H9 (cell line): Measurements from ENCODE around the gene NSUN2. TPM values are rescaled to one million over a fixed set of nuclear protein-coding genes. Genes with fewer than 3 reads are reported as not detected.
A peak's percentile ranks its signal among the peaks of the same experiment; 100 is the strongest.

ENCODE experiments used
- DNase-seq: peaks from one replicate; pipeline ENCODE4 v3.0.0-alpha.2; 2017
- H2AFZ ChIP-seq: one replicate; pipeline ENCODE4 v1.6.1; 2013; ENCODE audit warnings: mild to moderate bottlenecking, low read length, control low read depth, moderate library complexity
- H2AK5ac ChIP-seq: 2 replicates; pipeline ENCODE4 v1.6.1; 2013; ENCODE audit warnings: low read length, control low read depth, mixed read lengths; ENCODE audit not compliant: insufficient read length
- H2BK120ac ChIP-seq: one replicate; pipeline ENCODE4 v1.6.1; 2013; ENCODE audit warnings: low read depth, mild to moderate bottlenecking, low read length, control low read depth, inconsistent platforms; ENCODE audit not compliant: poor library complexity, severe bottlenecking
- H2BK12ac ChIP-seq: 2 replicates; pipeline ENCODE4 v1.6.1; 2013; ENCODE audit warnings: low read length, control low read depth, mixed read lengths, low read depth; ENCODE audit not compliant: insufficient read length
- H2BK15ac ChIP-seq: 2 replicates; pipeline ENCODE4 v1.6.1; 2013; ENCODE audit warnings: low read depth, low read length, control low read depth
- H2BK20ac ChIP-seq: one replicate; pipeline ENCODE4 v1.6.1; 2013; ENCODE audit warnings: low read depth, mild to moderate bottlenecking, low read length, control low read depth, inconsistent platforms; ENCODE audit not compliant: poor library complexity, severe bottlenecking
- H2BK5ac ChIP-seq: 2 replicates; pipeline ENCODE4 v1.6.1; 2013; ENCODE audit warnings: low read length, control low read depth, mixed read lengths; ENCODE audit not compliant: insufficient read length
- H3K14ac ChIP-seq: 2 replicates; pipeline ENCODE4 v1.6.1; 2013; ENCODE audit warnings: low read length, control low read depth; ENCODE audit not compliant: insufficient read depth
- H3K18ac ChIP-seq: 2 replicates; pipeline ENCODE4 v1.6.1; 2013; ENCODE audit warnings: low read depth, mild to moderate bottlenecking, mixed read lengths, low read length, control low read depth; ENCODE audit not compliant: insufficient read length
- H3K23ac ChIP-seq: 2 replicates; pipeline ENCODE4 v1.6.1; 2013; ENCODE audit warnings: low read length, control low read depth, mixed read lengths, low read depth; ENCODE audit not compliant: insufficient read length
- H3K23me2 ChIP-seq: 2 replicates; pipeline ENCODE4 v1.6.1; 2013; ENCODE audit warnings: low read depth, mild to moderate bottlenecking, mixed read lengths, low read length, control low read depth; ENCODE audit not compliant: insufficient read length, poor library complexity, severe bottlenecking
- H3K27ac ChIP-seq: 2 replicates; pipeline ENCODE4 v1.5.1; 2013; ENCODE audit warnings: low read length, control low read depth, mixed read lengths, low read depth; ENCODE audit not compliant: insufficient read length
- H3K27me3 ChIP-seq: 2 replicates; pipeline ENCODE4 v1.6.1; 2013; ENCODE audit warnings: low read length, control low read depth, inconsistent platforms; ENCODE audit not compliant: insufficient read depth
- H3K4ac ChIP-seq: 2 replicates; pipeline ENCODE4 v1.6.1; 2013; ENCODE audit warnings: low read depth, mild to moderate bottlenecking, control low read depth, inconsistent platforms, low read length, moderate library complexity
- H3K4me1 ChIP-seq: 2 replicates; pipeline ENCODE4 v1.6.1; 2013; ENCODE audit warnings: low read length, control low read depth, inconsistent platforms; ENCODE audit not compliant: insufficient read depth
- H3K4me2 ChIP-seq: 2 replicates; pipeline ENCODE4 v1.6.1; 2013; ENCODE audit warnings: low read length, control low read depth, mixed read lengths; ENCODE audit not compliant: insufficient read length, insufficient read depth
- H3K56ac ChIP-seq: 2 replicates; pipeline ENCODE4 v1.6.1; 2013; ENCODE audit warnings: low read depth, mild to moderate bottlenecking, mixed read lengths, low read length, control low read depth; ENCODE audit not compliant: insufficient read length
- H3K79me1 ChIP-seq: 2 replicates; pipeline ENCODE4 v1.6.1; 2013; ENCODE audit warnings: low read depth, mild to moderate bottlenecking, moderate library complexity, low read length, control low read depth, inconsistent platforms; ENCODE audit not compliant: insufficient read depth, poor library complexity, severe bottlenecking
- H3K79me2 ChIP-seq: 2 replicates; pipeline ENCODE4 v1.6.1; 2013; ENCODE audit warnings: low read length, control low read depth, inconsistent platforms; ENCODE audit not compliant: insufficient read depth
- H3K9ac ChIP-seq: 2 replicates; pipeline ENCODE4 v1.6.1; 2013; ENCODE audit warnings: low read length, control low read depth, mixed read lengths; ENCODE audit not compliant: insufficient read length; ENCODE audit errors: extremely low read depth
- H3K9me3 ChIP-seq: one replicate; pipeline ENCODE4 v1.6.1; 2013; ENCODE audit warnings: low read depth, low read length, inconsistent platforms; ENCODE audit not compliant: control insufficient read depth
- H3T11ph ChIP-seq: one replicate; pipeline ENCODE4 v1.6.1; 2013; ENCODE audit warnings: mild to moderate bottlenecking, low read length, control low read depth, inconsistent platforms
- H4K20me1 ChIP-seq: one replicate; pipeline ENCODE4 v1.6.1; 2013; ENCODE audit not compliant: control insufficient read depth, insufficient read length, insufficient read depth
- H4K5ac ChIP-seq: 2 replicates; pipeline ENCODE4 v1.6.1; 2013; ENCODE audit warnings: low read depth, mild to moderate bottlenecking, mixed read lengths, low read length, control low read depth; ENCODE audit not compliant: insufficient read length
- H4K8ac ChIP-seq: replicated peaks from 2 replicates; pipeline ENCODE4 v1.6.1; 2013; ENCODE audit warnings: low read length, control low read depth, mixed read lengths, low read depth; ENCODE audit not compliant: insufficient read length
- H4K91ac ChIP-seq: 2 replicates; pipeline ENCODE4 v1.6.1; 2013; ENCODE audit warnings: low read depth, mild to moderate bottlenecking, moderate library complexity, mixed read lengths, low read length, control low read depth; ENCODE audit not compliant: insufficient read length
- H3K27ac Mint-ChIP-seq, 3 experiments: 2 replicates in 2 of 3; 3 replicates in 1 of 3; pipeline ENCODE4 v1.8.0; 2020 to 2021; ENCODE audit warnings: mixed read lengths in 3 of 3, mild to moderate bottlenecking in 1 of 3, moderate library complexity in 1 of 3
- H3K27me3 Mint-ChIP-seq: 2 replicates; pipeline ENCODE4 v1.8.0; 2021; ENCODE audit warnings: low read depth, mild to moderate bottlenecking, moderate library complexity, mixed read lengths
- H3K36me3 Mint-ChIP-seq, 3 experiments: 2 replicates in 2 of 3; 3 replicates in 1 of 3; pipeline ENCODE4 v1.8.0; 2020 to 2021; ENCODE audit warnings: low read depth in 3 of 3, mixed read lengths in 3 of 3; ENCODE audit not compliant: insufficient read depth in 1 of 3
- H3K4me1 Mint-ChIP-seq, 2 experiments: 2 replicates each; pipeline ENCODE4 v1.8.0; 2020; ENCODE audit warnings: mixed read lengths in 2 of 2
- H3K4me3 Mint-ChIP-seq, 2 experiments: 2 replicates in 1 of 2; 3 replicates in 1 of 2; pipeline ENCODE4 v1.8.0; 2020 to 2021; ENCODE audit warnings: mild to moderate bottlenecking in 2 of 2, mixed read lengths in 2 of 2, moderate library complexity in 1 of 2
- H3K9me3 Mint-ChIP-seq, 2 experiments: 2 replicates in 1 of 2; 3 replicates in 1 of 2; pipeline ENCODE4 v1.8.0; 2020; ENCODE audit warnings: mild to moderate bottlenecking in 2 of 2, mixed read lengths in 2 of 2, moderate library complexity in 1 of 2
- WGBS: extraction: QIAGEN DNeasy Blood & Tissue Kit; methylation state at CpG from one replicate; pipeline ENCODE4 v1.1.7; 2013; ENCODE audit warnings: missing lambda C conversion rate, low lambda C conversion rate, mixed read lengths; ENCODE audit not compliant: insufficient read length; ENCODE audit errors: extremely low coverage; 5-methylcytosine and 5-hydroxymethylcytosine counted together
- total RNA-seq: library from RNA; stranded (reverse); gene quantifications from 2 replicates; pipeline ENCODE4 v1.2.1, GENCODE V29; 2021
- TF ChIP-seq, protein P1 (sequence below): fragments of 200-600 bp; sonication (generic); conservative IDR thresholded peaks from 3 replicates; pipeline ENCODE4 v1.8.0; 2021; ENCODE audit warnings: antibody characterized with exemption, mild to moderate bottlenecking

The NSUN2 gene
- total RNA-seq, 1 experiment from 2014 or later: 115 TPM

DNA sequence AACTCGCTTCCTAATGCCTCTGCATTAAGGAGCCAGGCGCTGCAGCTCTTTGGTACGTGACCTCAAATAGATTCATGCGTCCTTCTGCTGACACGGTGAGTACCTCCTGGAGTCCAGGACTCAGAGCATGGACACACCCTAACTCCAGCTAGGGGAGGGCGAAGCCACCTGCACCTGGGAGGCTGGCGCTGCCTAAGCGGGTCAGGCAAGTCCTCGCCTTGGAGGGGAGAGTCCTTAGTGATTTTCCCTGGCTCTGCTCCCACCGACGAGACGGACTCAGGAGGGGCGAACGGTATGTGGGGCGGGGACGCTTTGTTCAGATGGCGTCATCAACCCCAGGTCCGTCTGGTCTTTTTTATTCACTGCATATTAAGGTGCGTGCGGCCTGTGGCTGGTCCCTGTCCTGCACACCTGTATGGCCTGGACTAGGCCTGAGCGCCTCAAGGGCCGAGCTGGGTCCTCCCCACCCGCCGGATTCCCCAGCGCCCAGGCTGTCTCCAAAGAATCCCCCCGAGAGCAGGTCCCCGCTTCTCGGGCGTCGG is 50.3 kb downstream of the NSUN2 start:
- Histone ChIP-seq H3K56ac (no peak overlapping the region), H3K9ac (no peak overlapping the region), H2BK120ac (no peak overlapping the region), H3T11ph (no peak overlapping the region), H3K14ac (no peak overlapping the region), H2BK5ac (no peak overlapping the region), H3K4me1 (peaks cover 4% of the 10 kb centered on the region; the same call in 1 of the 2 replicates), H3K79me2 (no peaks in the 10 kb centered on the region), H3K9me3 (no peaks in the 10 kb centered on the region), H3K18ac (no peak overlapping the region), H3K4ac (no peak overlapping the region), H3K79me1 (no peaks in the 10 kb centered on the region), H3K23ac (no peak overlapping the region), H4K5ac (no peak overlapping the region), H3K27ac (no peak overlapping the region), H4K91ac (no peak overlapping the region), H4K20me1 (no peaks in the 10 kb centered on the region), H2AFZ (no peak overlapping the region), H3K27me3 (peaks cover 5% of the 10 kb centered on the region; the same call in 1 of the 2 replicates), H2AK5ac (no peak overlapping the region), H2BK12ac (no peak overlapping the region), H2BK20ac (no peak overlapping the region), H2BK15ac (no peak overlapping the region), H4K8ac (no peak overlapping the region), H3K4me2 (no peak overlapping the region), H3K23me2 (peaks cover 5% of the 10 kb centered on the region)
- peak; percentile 39 for DNase-seq
- peak overlapping the region; percentile 36 to 67; a peak in 4 of 5 replicates for H3K4me3 Mint-ChIP-seq
- TF ChIP-seq, protein P1, sequence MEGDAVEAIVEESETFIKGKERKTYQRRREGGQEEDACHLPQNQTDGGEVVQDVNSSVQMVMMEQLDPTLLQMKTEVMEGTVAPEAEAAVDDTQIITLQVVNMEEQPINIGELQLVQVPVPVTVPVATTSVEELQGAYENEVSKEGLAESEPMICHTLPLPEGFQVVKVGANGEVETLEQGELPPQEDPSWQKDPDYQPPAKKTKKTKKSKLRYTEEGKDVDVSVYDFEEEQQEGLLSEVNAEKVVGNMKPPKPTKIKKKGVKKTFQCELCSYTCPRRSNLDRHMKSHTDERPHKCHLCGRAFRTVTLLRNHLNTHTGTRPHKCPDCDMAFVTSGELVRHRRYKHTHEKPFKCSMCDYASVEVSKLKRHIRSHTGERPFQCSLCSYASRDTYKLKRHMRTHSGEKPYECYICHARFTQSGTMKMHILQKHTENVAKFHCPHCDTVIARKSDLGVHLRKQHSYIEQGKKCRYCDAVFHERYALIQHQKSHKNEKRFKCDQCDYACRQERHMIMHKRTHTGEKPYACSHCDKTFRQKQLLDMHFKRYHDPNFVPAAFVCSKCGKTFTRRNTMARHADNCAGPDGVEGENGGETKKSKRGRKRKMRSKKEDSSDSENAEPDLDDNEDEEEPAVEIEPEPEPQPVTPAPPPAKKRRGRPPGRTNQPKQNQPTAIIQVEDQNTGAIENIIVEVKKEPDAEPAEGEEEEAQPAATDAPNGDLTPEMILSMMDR: no peak
- WGBS: no CpG with 5 or more reads among the region's 30 CpGs
- 0 out of 7 replicates have a peak, but pooled peaks cover 0 to 4% (median 0%) of the 10 kb centered on the region in 3 experiments for H3K36me3 Mint-ChIP-seq
- peaks cover 4 to 8% of the 10 kb centered on the region in 2 experiments for H3K9me3 Mint-ChIP-seq
- peaks cover 9 to 11% of the 10 kb centered on the region in 2 experiments for H3K4me1 Mint-ChIP-seq
- H3K27ac Mint-ChIP-seq: no peak overlapping the region
- H3K27me3 Mint-ChIP-seq: peaks cover 85% of the 10 kb centered on the region
